ENCODE measurements around the gene COBL.

COBL gene

GRCh38 chr7:51019891-51020870, 296.4 kb downstream of the COBL start:
- no peak for DNase-seq

- no peak for DNase-seq
These were observed 297.3 kb downstream of the COBL start for GRCh38 chr7:51019191-51019844.

- DNase-seq, result no peak
These were observed 298.8 kb downstream of the COBL start for GRCh38 chr7:51017576-51018535.

GRCh38 chr7:51016546-51016945, 300.1 kb downstream of the COBL start:
- DNase-seq, result no peak

GRCh38 chr7:51015581-51015980, 301.0 kb downstream of the COBL start:
- DNase-seq, result no peak

- no peak for DNase-seq
These were observed 301.8 kb downstream of the COBL start for GRCh38 chr7:51014811-51015210.

GRCh38 chr7:51013861-51014511, 302.6 kb downstream of the COBL start:
- DNase-seq, result no peak

GRCh38 chr7:51013218-51013786, 303.3 kb downstream of the COBL start:
- DNase-seq, result no peak

- no peak for DNase-seq
These were observed 303.9 kb downstream of the COBL start for GRCh38 chr7:51012569-51013217.

- DNase-seq, result no peak
These were observed 304.8 kb downstream of the COBL start for GRCh38 chr7:51011710-51012350.

GRCh38 chr7:51010534-51010933, 306.1 kb downstream of the COBL start:
- no peak for DNase-seq

GRCh38 chr7:51009716-51010496, 306.7 kb downstream of the COBL start:
- no peak for DNase-seq

- no peak for DNase-seq
These were observed 308.8 kb downstream of the COBL start for GRCh38 chr7:51007551-51008505.

GRCh38 chr7:51006483-51007235, 309.9 kb downstream of the COBL start:
- no peak for DNase-seq

- no peak for DNase-seq
These were observed 311.5 kb downstream of the COBL start for GRCh38 chr7:51005074-51005473.

- peak in 1 of 4 experiments; percentile 3 for DNase-seq
These were observed 315.7 kb downstream of the COBL start for GRCh38 chr7:51000956-51001355.

- DNase-seq, result no peak
These were observed 321.8 kb downstream of the COBL start for GRCh38 chr7:50994753-50995319.
